ENCODE data around the gene NKD2. TPM values are rescaled to one million over a fixed set of nuclear protein-coding genes. Genes with fewer than 3 reads are reported as not detected.
A peak's percentile ranks its signal among the peaks of the same experiment; 100 is the strongest.

The NKD2 gene
- polyA plus RNA-seq, 1 of the 3 experiments (the other 2 are of a cell fraction) = not detected

DNA sequence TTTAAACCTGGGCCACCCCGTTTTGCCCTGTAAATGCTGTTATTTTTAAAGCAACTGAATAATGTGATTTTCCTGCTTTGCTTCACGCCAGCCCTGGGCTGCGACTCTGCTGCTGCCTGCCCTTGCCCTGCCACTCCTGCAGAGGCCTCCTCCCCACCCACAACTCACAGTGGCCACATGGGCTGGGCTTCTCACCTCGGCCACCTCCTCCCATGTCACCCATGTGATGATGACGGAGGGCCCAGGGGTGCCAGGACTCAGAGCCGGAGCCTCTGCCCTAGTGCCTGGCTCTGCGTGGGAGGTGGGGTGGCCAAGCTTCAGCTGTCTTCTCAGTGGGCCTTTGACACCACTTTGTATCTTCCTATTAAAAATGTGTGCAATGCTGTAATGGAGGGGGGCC lies 48.1 kb upstream of the NKD2 start:
- H3K36me3 ChIP-seq (replicated peaks in 1 of 2; ENCODE audit: control insufficient read depth in 1 of 2, insufficient read depth in 2 of 2, low read length in 1 of 2) = no peaks in the 10 kb centered on the region
- H3K4me1 ChIP-seq (ENCODE audit: control insufficient read depth in 1 of 2, insufficient read depth in 2 of 2, low read depth in 1 of 2, low read length in 1 of 2) = peaks cover 18 to 30% of the 10 kb centered on the region in 2 experiments; a peak in 3 of 4 replicates
- DNase-seq = peak; percentile 17
- no peak overlapping the region for H2AFZ ChIP-seq (ENCODE audit: low read depth)
- no peak overlapping the region for H3K27ac ChIP-seq (ENCODE audit: low read depth in 2 of 2, low read length in 1 of 2)
- H3K4me3 ChIP-seq (ENCODE audit: low read depth in 2 of 2, low read length in 1 of 2) = no peak overlapping the region
- ChIA-PET CTCF (interaction anchor here (1.3 kb wide), 1 partner anchor 180 kb away, joined by 3 read pairs; no protein-coding TSS in a partner anchor), POLR2A (no interaction called here)
- no peaks in the 10 kb centered on the region for H3K79me2 ChIP-seq (ENCODE audit: insufficient read depth)
- H3F3A ChIP-seq (replicated peaks; ENCODE audit: insufficient read depth) = no peaks in the 10 kb centered on the region
- no peak overlapping the region for H3K9ac ChIP-seq
- H3K9me3 ChIP-seq = no peaks in the 10 kb centered on the region
- no peak for TF ChIP-seq CHD2 (IDR thresholded peaks at IDR 0.05; ENCODE audit: low read length, partially characterized antibody)
- TF ChIP-seq NRF1 (IDR thresholded peaks at IDR 0.05; ENCODE audit: low read depth, low read length) = no peak
- TF ChIP-seq RAD21 (IDR thresholded peaks at IDR 0.05; ENCODE audit: low read length) = no peak
- no peak for TF ChIP-seq EZH2phosphoT487 (IDR thresholded peaks at IDR 0.05; ENCODE audit: borderline replicate concordance, low read depth)
- TF ChIP-seq NFIC (IDR thresholded peaks at IDR 0.05; ENCODE audit: borderline replicate concordance) = no peak
- TF ChIP-seq, protein P1, sequence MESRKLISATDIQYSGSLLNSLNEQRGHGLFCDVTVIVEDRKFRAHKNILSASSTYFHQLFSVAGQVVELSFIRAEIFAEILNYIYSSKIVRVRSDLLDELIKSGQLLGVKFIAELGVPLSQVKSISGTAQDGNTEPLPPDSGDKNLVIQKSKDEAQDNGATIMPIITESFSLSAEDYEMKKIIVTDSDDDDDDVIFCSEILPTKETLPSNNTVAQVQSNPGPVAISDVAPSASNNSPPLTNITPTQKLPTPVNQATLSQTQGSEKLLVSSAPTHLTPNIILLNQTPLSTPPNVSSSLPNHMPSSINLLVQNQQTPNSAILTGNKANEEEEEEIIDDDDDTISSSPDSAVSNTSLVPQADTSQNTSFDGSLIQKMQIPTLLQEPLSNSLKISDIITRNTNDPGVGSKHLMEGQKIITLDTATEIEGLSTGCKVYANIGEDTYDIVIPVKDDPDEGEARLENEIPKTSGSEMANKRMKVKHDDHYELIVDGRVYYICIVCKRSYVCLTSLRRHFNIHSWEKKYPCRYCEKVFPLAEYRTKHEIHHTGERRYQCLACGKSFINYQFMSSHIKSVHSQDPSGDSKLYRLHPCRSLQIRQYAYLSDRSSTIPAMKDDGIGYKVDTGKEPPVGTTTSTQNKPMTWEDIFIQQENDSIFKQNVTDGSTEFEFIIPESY (IDR thresholded peaks at IDR 0.05; ENCODE audit: borderline replicate concordance, low read depth) = no peak
- TF ChIP-seq SMC3 (IDR thresholded peaks at IDR 0.05; ENCODE audit: low read depth, low read length) = no peak
- no peak for TF ChIP-seq REST (IDR thresholded peaks at IDR 0.05; ENCODE audit: low read depth, low read length)
- no peak for TF ChIP-seq RCOR1 (IDR thresholded peaks at IDR 0.05; ENCODE audit: low read length)
- TF ChIP-seq FOXJ3 (CRISPR knock-in tag; IDR thresholded peaks at IDR 0.05) = no peak
- TF ChIP-seq USF1 (IDR thresholded peaks at IDR 0.05; ENCODE audit: borderline replicate concordance, low read depth) = no peak
- no peak for TF ChIP-seq PBX3 (IDR thresholded peaks at IDR 0.05)
- TF ChIP-seq RFX5 (IDR thresholded peaks at IDR 0.05; ENCODE audit: low read length) = no peak
- no peak for TF ChIP-seq POLR2AphosphoS5 (IDR thresholded peaks at IDR 0.05; ENCODE audit: low read depth, low read length)
- H4K20me1 ChIP-seq (ENCODE audit: insufficient read depth) = no peaks in the 10 kb centered on the region
- H3K4me2 ChIP-seq = no peak overlapping the region
- H3K27me3 ChIP-seq (ENCODE audit: insufficient read depth) = no peaks in the 10 kb centered on the region; the same call in 1 of the 2 replicates
- no peaks in the 10 kb centered on the region for H3K9me2 ChIP-seq
- 84% methylated on average over 7 of the region's 7 CpGs for WGBS (ENCODE audit: low lambda C conversion rate)
